Esophagus squamous epithelium (tissue), 5 donors: ENCODE measurements around the gene ERBB3. TPM values are rescaled to one million over a fixed set of nuclear protein-coding genes. Genes with fewer than 3 reads are reported as not detected.
"Not testable (repeated sequence)": the region's sequence is repeated elsewhere in the genome, so short reads cannot be mapped to it uniquely, and the experiment has no call there.

Experiments used
- DNase-seq: peaks from one replicate; lab custom pipeline; 2025; lab: John Stamatoyannopoulos, UW
- H3K27ac ChIP-seq, 4 donors: fragments of 200-600 bp; sonication (generic); one replicate each; pipeline ENCODE4 v1.5.1; 2016 to 2019; ENCODE audit warnings: mild to moderate bottlenecking in 1 of 4
- H3K27me3 ChIP-seq, 4 donors: fragments of 200-600 bp; sonication (generic); 1 replicate in 3 of 4; 2 replicates in 1 of 4; pipeline versions ENCODE4 v1.5.1 to v1.6.0; 2017 to 2021; ENCODE audit warnings: antibody characterized with exemption in 1 of 4
- H3K36me3 ChIP-seq, 3 donors: fragments of 200-600 bp; sonication (generic); one replicate each; pipeline ENCODE4 v1.5.1; 2016 to 2019
- H3K4me1 ChIP-seq, 3 donors: fragments of 200-600 bp; sonication (generic); one replicate each; pipeline ENCODE4 v1.5.1; 2017 to 2019
- H3K4me3 ChIP-seq, 4 donors: fragments of 200-600 bp; sonication (generic); 1 replicate in 3 of 4; 2 replicates in 1 of 4; pipeline ENCODE4 v1.5.1; 2016 to 2019; ENCODE audit warnings: mild to moderate bottlenecking in 2 of 4, moderate library complexity in 1 of 4
- H3K9me3 ChIP-seq, 3 donors: fragments of 200-600 bp; sonication (generic); one replicate each; pipeline ENCODE4 v1.5.1; 2016 to 2019
- POLR2A ChIP-seq, 4 donors: fragments of 450-650 bp; IDR thresholded peaks; one replicate each; pipeline ENCODE4 v1.6.1; 2017; ENCODE audit warnings: antibody characterized with exemption in 4 of 4, mild to moderate bottlenecking in 4 of 4, moderate library complexity in 3 of 4
- WGBS, 2 donors: methylation state at CpG; one replicate each; pipeline ENCODE4 v1.1.5; 2018; 5-methylcytosine and 5-hydroxymethylcytosine counted together
- intact Hi-C: fragments of 100-400 bp; cut with DNase I; formaldehyde crosslinking; loops from one replicate; pipeline ENCODE4 v1.15.0; 2022
- total RNA-seq, 4 donors: library from RNA; depleted of rRNA; stranded (reverse); fragments of >200 nt; gene quantifications; one replicate each; pipeline ENCODE4 v1.1.0, GENCODE V29; 2016
- TF ChIP-seq, protein P1 (sequence below), 6 experiments: fragments of 450-650 bp in 4 of 6; fragments of 200-600 bp in 2 of 6; sonication (generic) in 2 of 6; IDR thresholded peaks; one replicate each; pipeline ENCODE4 v1.5.1; 2016 to 2019; ENCODE audit warnings: antibody characterized with exemption in 6 of 6, mild to moderate bottlenecking in 4 of 6, moderate library complexity in 4 of 6
- donor health status: DM: yes; HTN: yes; CAD: no.

The ERBB3 gene
- total RNA-seq, 4 donors from 2014 or later: 36.0 to 125 (median 82.8) TPM

DNA sequence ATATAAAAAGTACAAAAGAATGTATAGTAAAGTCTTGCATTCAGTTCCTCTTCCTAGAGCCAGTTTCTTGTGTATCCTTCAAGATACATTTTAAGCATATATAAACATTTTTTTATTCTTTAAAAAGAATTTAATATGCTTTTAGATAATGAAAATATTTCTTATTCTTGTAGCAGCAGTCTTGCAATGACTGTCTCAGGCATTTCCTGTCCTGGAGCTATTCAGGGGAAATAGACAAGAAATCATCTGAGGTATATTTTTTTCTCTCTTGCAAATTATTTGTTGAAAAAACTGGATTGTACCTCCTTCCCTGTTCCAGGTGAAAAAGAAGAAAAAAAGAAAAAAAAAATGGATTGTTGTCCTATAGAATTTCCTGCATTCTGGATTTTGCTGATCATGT is 17.0 kb upstream of the ERBB3 start:
- no peak overlapping the region for H3K27ac ChIP-seq
- DNase-seq: no peak
- no peaks in the 10 kb centered on the region for H3K36me3 ChIP-seq
- H3K4me1 ChIP-seq: no peaks in the 10 kb centered on the region
- intact Hi-C loops: no loop called here
- H3K9me3 ChIP-seq: no peaks in the 10 kb centered on the region
- no peak overlapping the region for H3K4me3 ChIP-seq
- H3K27me3 ChIP-seq: no peaks in the 10 kb centered on the region
- TF ChIP-seq, protein P1, sequence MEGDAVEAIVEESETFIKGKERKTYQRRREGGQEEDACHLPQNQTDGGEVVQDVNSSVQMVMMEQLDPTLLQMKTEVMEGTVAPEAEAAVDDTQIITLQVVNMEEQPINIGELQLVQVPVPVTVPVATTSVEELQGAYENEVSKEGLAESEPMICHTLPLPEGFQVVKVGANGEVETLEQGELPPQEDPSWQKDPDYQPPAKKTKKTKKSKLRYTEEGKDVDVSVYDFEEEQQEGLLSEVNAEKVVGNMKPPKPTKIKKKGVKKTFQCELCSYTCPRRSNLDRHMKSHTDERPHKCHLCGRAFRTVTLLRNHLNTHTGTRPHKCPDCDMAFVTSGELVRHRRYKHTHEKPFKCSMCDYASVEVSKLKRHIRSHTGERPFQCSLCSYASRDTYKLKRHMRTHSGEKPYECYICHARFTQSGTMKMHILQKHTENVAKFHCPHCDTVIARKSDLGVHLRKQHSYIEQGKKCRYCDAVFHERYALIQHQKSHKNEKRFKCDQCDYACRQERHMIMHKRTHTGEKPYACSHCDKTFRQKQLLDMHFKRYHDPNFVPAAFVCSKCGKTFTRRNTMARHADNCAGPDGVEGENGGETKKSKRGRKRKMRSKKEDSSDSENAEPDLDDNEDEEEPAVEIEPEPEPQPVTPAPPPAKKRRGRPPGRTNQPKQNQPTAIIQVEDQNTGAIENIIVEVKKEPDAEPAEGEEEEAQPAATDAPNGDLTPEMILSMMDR (IDR thresholded peaks at IDR 0.05): no peak
- TF ChIP-seq POLR2A (IDR thresholded peaks at IDR 0.05): no peak

DNA sequence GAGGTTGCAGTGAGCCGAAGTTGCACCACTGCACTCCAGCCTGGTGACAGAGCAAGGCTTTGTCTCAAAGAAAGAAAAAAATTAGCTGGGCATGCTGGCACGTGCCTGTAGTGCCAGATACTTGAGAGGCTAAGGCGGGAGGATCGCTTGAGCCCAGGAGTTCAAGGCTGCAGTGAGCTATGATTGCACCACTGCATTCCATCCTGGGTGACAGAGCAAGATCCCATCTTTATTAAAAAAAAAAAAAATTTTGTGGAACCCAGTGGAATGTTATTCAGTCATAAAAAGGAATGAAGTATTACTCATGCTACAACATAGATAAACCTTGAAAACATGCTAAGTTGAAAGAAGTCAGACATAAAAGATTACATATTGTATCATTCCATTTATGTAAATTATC is 8.3 kb upstream of the ERBB3 start:
- no peak for DNase-seq
- WGBS, 2 donors: 49 to 51% methylated on average over 4 of the region's 4 CpGs
- Histone ChIP-seq H3K27ac (no peak overlapping the region), H3K36me3 (no peaks in the 10 kb centered on the region), H3K27me3 (no peaks in the 10 kb centered on the region), H3K4me1 (no peaks in the 10 kb centered on the region), H3K4me3 (no peak overlapping the region), H3K9me3 (no peaks in the 10 kb centered on the region)
- no peak for TF ChIP-seq POLR2A (IDR thresholded peaks at IDR 0.05)
- TF ChIP-seq, protein P1 (IDR thresholded peaks at IDR 0.05): no peak
- intact Hi-C loops: no loop called here

- no peak for DNase-seq
- Histone ChIP-seq H3K4me3 (no peak overlapping the region), H3K27me3 (no peaks in the 10 kb centered on the region), H3K9me3 (no peaks in the 10 kb centered on the region), H3K36me3 (no peaks in the 10 kb centered on the region), H3K4me1 (peaks cover 0 to 15% (median 0%) of the 10 kb centered on the region in 3 donors), H3K27ac (no peak overlapping the region)
- TF ChIP-seq POLR2A (IDR thresholded peaks at IDR 0.05): no peak
- TF ChIP-seq, protein P1 (IDR thresholded peaks at IDR 0.05): no peak
- intact Hi-C loops: no loop called here
- WGBS, 2 donors: 78 to 82% methylated on average over 5 of the region's 5 CpGs
Observed at GRCh38 chr12:56074396-56074795, 5.6 kb upstream of the ERBB3 start.

- H3K36me3 ChIP-seq, DNase-seq, H3K4me3 ChIP-seq, H3K9me3 ChIP-seq, intact Hi-C loops: not testable (repeated sequence)
- 77 to 94% methylated on average over 8 to 9 of the region's 9 CpGs for WGBS, 2 donors
- Histone ChIP-seq H3K27me3 (peaks cover 0 to 12% (median 0%) of the 10 kb centered on the region in 4 donors), H3K27ac (peak overlapping the region in 2 of 4 donors; percentile 91 to 99), H3K4me1 (peaks cover 4 to 49% (median 6%) of the 10 kb centered on the region in 3 donors)
Observed at GRCh38 chr12:56077966-56078365, 2.0 kb upstream of the ERBB3 start.

GRCh38 chr12:56078427-56078826 is 1.5 kb upstream of the ERBB3 start:
- intact Hi-C loops: no loop called here
- peaks cover 0 to 12% (median 0%) of the 10 kb centered on the region in 4 donors for H3K27me3 ChIP-seq
- TF ChIP-seq, protein P1 (IDR thresholded peaks at IDR 0.05): no peak
- TF ChIP-seq POLR2A (IDR thresholded peaks at IDR 0.05): no peak
- peaks cover 4 to 53% (median 6%) of the 10 kb centered on the region in 3 donors for H3K4me1 ChIP-seq
- H3K27ac ChIP-seq: peak overlapping the region; percentile 90 to 99 (median 94)
- H3K9me3 ChIP-seq: no peaks in the 10 kb centered on the region
- no peak for DNase-seq
- WGBS, 2 donors: 80 to 100% methylated on average over 1 of the region's 1 CpG
- H3K4me3 ChIP-seq: peak overlapping the region in 2 of 4 donors; percentile 67 to 81
- peaks cover 0 to 15% (median 0%) of the 10 kb centered on the region in 3 donors for H3K36me3 ChIP-seq
